GM19324 (cell line): ENCODE results near the gene DNAH12.
"Not testable (repeated sequence)": the region's sequence is repeated elsewhere in the genome, so short reads cannot be mapped to it uniquely, and the experiment has no call there.

Experiments
- ATAC-seq: cut with Tn5 transposase; IDR thresholded peaks from one replicate; pipeline ENCODE4 v1.9.1; 2021; ENCODE audit warnings: mild to moderate bottlenecking, moderate library complexity; ENCODE audit not compliant: unreplicated experiment, low FRiP score

The DNAH12 gene

DNA sequence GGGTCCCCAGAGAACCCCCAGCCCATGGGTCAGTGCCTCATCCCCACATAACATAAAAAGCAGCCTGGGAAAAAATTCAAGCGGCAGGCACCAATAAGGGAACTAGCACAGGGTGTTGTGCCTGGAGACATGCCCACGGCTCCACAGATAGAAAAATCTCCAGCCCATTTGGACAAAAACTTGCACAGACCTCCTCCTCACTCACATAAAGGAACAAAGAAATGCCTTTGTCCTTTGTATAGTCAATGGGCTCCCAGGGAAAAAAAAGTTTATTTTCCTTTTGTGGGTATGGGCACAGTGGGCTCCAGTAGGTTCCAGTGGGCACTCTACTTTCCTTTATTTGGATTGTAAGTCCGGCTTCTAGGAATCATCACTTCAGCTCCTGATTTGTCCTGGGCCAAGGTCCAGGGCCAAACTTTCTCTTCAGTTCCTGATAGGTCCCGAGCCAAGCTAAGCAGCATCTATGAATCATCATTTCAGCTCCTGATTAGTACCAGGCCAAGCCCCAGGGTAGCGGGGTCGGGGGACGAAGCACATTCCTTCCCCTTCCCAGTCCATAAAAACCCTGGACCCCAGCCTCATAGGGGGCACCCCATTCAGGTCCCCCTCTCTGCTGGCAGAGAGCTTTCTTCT lies 1.6 kb upstream of the DNAH12 start:
- no peak for ATAC-seq

DNA sequence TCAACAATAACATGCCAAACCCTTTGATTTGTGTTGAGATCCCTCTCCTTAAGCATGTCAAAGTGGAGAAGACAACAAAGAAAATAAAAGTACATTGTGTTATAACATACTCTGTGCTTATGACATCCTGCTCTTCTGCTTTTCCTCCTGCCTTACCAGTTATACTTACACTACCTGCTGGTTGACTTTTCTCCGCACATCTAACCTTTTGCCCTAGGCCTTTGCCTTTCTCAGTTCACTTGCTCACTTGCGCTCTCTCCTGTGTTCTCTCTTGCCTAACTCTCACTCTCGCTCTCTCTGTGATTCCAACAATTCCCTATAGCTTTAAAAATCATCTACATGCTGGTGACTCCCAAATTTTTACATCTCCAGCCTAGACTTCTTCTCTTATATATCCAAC lies 5.7 kb downstream of the DNAH12 start:
- no peak for ATAC-seq

DNA sequence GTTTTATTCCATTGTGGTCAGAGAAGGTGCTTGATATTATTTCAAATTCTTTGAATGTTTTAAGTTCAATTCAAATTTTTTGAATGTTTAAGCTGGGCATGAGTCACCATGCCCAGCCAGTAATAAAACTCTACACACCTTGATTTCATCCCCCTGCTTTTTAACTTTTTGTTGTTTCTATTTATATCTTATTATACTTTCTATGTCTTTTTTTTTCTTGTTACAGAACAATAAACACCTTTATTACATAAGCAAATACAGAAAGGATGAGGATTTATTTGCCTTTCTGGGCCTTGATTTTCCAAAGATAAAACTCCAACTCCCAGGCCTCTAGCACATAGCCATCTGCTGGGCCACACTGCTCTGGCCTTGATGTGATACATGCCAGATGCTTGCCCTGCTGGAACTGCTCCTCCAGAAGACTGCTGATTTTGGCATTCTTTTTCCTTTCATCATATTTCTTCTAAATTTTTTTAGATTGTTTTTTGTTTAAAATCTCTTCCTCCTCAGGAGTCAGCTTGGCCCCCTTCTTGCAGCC lies 14.0 kb downstream of the DNAH12 start:
- ATAC-seq, result no peak

DNA sequence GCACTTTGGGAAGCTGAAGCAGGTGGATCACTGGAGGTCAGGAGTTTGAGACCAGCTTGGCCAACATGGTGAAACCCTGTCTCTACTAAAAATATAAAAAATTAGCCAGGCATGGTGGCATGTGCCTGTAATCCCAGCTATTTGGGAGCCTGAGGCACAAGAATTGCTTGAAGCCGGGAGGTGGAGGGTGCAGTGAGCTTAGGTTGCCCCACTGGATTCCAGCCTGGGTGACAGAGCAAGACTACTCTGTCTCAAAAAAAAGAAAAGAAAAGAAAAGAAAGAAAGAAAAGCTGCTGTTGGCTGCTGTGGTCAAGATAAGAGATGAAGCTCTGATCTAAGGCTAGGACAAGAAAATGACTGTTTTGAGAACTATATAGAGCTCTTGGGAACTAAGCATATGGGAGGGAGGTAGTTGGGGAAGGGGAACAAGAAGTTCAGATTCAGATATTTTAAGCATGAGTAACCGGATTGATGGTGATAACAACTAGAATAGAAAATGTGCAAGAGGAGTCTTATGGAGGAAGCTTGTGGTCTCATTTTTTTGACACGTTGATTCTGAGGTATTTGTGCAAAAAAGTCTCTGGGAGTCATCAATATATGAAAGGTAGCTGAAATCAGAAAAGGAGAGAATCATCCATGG lies 25.7 kb downstream of the DNAH12 start:
- no peak for ATAC-seq

DNA sequence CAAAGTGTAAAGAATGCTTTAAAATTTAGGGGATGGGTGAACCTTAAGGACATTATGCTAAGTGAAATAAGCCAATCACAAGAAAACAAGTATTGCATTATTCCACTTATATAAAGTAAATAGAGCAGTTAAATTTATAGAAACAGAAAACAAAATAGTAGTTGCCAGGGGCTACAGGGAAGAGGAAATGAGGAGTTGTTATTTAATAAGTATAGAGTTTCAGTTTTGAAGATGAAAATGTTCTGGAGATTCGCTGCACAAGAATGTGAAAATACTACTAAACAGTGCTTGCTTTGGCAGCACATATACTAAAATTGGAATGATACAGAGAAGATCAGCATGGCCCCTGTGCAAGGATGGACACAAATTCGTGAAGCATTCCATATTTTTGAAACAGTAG lies 32.0 kb downstream of the DNAH12 start:
- ATAC-seq, result no peak

DNA sequence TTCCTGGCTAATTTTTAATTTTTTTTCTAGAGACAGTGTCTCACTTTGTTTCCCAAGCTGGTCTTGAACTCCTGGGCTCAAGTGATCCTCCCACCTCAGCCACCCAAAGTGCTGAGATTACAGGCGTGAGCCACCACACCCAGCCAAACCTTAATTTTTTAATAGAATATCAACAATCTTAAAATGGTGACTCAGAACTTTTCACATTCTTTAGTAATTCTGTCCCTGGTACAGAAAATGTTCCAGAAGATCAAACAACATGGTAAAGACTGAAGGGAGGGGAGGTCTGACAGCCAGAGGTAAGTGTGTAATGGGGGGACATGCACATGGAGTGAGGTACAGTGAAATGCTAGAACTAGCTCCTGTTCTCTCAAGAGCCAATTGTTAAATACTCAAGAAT lies 38.2 kb downstream of the DNAH12 start:
- ATAC-seq, result no peak

DNA sequence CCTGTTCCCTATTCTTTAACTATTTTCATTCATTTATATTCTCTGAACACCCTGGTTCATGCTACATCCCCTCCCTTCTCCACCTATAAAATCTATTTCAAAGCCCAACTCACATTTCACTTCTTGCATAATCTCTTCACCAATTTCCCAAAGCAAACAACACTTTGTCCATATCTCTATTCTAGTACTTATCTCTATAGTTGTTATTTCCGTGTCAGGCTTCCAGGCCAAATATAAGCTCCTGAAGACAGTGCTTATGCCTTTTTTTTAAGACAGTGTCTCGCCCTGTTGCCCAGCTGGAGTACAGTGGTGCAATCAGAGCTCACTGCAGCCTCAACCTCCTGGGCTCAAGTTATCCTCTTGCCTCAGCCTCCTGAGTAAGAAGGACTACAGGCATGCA lies 43.6 kb downstream of the DNAH12 start:
- no peak for ATAC-seq

DNA sequence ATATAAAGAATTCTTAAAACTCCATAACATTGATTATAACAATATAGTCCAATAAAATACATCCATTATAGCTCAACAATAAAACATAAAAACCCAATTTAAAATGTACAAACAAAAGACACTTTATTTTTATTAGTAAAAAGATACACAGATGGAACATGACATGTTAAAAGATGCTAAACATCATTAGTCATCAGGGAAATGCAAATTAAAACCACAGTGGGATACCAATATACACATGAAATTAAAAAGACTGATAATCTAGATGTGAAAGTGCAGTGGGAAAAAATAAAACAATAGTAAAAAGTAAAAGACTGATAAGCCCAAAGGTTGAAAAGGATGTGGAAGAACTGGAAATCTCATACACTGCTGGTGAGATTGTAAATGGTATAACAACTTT lies 46.2 kb downstream of the DNAH12 start:
- ATAC-seq, result no peak

DNA sequence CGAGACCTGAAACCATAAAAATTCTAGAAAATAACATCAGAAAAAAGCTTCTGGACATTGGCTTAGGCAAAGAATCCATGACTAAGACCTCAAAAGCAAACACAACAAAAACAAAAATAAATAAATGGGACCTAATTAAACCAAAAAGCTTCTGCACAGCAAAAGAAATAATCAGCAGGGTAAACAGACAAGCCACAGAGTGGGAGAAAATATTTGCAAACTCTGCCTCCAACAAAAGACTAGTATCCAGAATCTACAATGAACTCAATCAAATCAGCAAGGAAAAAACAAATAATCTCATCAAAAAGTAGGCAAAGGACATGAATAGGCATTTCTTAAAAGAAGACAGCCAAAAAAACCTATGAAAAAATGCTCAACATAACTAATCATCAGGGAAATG lies 59.6 kb downstream of the DNAH12 start:
- no peak for ATAC-seq

DNA sequence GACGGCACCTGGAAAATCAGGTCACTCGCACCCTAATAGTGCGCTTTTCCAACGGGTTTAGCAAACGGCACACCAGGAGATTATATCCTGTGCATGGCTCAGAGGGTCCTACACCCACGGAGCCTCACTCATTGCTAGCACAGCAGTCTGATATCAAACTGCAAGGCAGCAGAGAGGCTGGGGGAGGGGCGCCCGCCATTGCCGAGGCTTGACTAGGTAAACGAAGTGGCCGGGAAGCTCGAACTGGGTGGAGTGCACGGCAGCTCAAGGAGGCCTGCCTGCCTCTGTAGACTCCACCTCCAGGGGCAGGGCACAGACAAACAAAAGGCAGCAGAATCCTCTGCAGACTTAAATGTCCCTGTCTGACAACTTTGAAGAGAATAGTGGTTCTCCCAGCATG lies 67.0 kb downstream of the DNAH12 start:
- not testable (repeated sequence) for ATAC-seq

DNA sequence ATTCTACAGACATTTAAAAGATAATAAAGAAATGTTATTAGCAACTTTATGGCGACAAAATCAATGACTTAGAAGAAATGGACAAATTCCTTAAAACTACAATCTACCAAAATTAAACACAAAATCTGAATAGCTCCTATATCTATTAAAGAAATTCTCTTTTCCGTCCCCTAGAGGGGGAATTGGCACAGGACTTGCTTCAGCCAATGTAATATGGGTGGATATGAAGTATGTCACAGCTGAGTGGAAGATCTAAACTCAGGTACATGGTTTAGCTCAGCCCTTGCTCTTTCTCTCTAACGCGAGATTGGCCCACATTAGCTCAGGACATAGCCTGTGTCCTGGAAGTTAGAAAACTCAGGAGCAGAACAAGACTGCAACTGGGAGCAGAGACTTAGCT lies 79.3 kb downstream of the DNAH12 start:
- ATAC-seq, result no peak

DNA sequence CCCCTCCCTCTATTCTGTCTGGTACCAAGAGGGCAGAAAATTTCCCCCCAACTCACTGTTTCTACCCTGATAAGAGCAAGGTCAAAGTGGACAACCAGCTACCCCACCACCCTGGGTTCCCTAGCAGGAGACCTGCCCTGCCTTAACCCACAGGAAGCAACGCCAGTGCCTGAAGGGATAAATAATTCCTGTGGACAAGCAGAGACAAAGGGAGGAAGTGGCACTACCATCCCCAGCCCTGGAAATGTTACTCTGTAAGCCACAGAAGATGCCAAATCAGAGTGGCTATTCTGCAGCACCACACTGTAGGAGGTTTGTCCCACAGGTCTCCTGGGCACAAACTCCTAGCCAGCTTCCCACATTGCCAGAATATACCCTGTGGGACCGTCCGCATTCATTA lies 80.1 kb downstream of the DNAH12 start:
- no peak for ATAC-seq

DNA sequence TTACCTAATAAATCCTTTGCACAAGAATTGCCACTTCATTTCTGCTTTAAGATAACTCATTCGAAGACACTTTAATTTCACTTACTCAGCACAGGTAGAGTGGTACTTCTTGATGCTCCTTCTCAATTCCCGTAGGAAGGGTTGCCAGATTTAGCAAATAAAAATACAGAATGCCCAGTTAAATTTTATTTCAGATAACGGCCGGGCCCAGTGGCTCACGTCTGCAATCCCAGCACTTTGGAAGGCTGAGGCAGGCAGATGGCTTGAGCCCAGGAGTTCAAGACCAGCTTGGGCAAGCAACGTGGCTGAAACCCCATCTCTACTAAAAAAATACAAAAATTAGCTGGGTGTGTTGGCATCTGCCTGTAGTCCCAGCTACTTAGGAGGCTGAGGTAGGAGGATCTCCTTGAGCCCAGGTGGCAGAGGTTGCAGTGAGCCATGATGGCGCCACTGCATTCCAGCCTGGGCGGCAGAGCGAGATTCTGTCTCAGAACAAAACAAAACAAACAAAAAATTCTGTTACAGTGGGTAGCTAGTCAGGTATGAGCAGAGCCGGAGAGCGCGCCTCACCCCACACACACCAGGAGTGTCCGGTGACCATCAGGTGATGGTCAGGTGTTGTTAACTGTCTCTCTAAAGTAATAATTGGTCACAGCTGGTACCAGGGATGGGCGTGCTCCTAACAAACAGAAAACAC lies 92.8 kb downstream of the DNAH12 start:
- no peak for ATAC-seq

DNA sequence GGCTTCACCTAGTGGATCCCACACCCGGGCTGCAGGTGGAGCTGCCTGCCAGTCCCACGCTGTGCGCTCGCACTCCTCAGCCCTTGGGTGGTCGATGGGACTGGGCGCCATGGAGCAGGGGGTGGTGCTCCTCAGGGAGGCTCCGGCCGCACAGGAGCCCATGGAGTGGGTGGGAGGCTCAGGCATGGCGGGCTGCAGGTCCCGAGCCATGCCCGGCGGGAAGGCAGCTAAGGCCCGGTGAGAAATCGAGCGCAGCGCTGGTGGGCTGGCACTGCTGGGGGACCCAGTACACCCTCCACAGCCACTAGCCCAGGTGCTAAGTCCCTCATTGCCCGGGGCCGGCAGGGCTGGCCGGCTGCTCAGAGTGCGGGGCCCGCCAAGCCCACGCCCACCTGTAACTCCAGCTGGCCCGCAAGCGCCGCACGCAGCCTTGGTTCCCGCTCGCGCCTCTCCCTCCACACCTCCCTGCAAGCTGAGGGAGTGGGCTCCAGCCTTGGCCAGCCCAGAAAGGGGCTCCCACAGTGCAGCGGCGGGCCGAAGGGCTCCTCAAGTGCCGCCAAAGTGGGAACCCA lies 94.8 kb downstream of the DNAH12 start:
- ATAC-seq, result not testable (repeated sequence)

DNA sequence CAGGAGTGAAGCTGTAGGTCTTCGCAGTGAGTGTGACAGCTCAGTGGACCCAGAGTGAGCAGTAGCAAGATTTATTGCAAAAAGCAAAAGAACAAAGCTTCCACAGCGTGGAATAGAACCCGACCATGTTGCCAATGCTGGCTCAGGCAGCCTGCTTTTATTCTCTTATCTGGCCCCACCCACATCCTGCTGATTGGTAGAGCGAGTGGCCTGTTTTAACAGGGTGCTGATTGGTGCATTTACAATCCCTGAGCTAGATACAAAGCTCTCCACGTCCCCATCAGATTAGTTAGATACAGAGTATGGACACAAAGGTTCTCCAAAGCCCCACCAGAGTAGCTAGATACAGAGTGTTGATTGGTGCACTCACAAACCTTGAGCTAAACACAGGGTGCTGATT lies 95.7 kb downstream of the DNAH12 start:
- ATAC-seq, result not testable (repeated sequence)

DNA sequence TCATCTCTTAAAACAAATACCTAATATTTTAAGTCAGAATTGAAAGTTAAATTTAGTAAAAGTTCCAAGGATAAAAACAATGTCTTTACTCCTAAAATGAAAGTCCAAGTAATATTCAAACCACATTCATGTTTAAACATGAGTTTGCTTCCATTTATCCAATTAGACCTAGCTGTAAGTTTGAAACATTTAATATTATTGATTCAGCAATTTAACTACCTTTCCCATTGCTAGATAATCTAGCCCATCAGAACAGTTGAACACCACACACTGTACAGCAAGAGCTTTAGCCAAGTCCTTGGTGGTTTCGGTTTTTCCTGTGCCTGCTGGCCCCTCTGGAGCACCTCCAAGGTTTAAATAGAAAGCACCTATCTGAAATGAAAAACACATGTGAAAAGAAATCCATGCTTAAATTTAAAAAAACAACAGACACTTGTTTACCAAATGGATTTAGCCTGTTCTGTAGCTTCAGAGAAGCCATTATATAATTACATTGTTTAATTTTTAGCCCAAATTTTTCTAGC lies 97.8 kb downstream of the DNAH12 start:
- ATAC-seq, result no peak

DNA sequence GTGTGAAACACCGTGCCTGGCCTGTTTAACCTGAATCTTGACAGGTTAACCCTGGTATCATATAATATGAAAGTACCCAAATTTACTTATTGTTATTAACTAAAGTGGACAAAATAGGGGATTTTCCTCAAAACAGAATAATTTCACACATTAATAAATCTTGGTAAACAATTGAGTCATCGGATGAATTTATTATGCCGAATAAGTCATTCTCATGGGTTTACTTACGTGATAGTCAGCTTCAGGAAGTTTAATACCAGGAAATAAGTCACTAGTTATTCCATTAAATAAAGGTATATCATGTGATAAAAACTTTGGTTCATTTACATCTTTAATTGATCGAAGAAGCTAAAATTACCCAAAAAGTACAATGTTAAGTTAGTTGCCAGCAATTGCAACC lies 99.7 kb downstream of the DNAH12 start:
- no peak for ATAC-seq

DNA sequence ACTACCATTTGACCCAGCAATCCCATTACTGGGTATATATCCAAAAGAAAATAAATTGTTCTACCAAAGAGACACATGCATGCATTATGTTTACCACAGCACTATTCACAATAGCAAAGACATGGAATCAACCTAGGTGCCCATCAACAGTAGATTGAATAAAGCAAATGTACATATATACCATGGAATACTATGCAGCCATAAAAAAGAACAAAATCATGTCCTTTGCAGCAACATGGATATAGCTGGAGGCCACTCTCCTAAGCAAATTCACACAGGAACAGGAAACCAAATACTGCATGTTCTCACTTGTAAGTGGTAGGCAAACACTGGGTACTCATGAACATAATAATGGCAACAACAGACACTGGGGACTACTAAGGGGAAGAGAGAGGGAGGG lies 104.0 kb downstream of the DNAH12 start:
- ATAC-seq, result not testable (repeated sequence)

DNA sequence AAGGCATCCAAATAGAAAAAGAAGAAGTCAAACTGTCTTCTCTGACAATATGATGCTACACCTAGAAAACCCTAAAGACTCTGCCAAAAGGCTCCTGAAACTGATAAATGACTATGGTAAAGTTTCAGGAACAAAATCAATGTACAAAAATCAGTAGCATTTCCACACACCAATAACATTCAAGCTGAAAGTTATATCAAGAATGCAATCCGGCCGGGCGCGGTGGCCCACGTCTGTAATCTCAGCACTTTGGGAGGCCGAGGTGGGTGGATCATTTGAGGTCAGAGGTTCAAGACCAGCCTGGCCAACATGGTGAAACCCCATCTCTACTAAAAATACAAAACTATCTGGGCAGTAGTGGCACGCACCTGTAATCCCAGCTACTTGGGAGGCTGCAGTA lies 105.7 kb downstream of the DNAH12 start:
- ATAC-seq, result not testable (repeated sequence)

DNA sequence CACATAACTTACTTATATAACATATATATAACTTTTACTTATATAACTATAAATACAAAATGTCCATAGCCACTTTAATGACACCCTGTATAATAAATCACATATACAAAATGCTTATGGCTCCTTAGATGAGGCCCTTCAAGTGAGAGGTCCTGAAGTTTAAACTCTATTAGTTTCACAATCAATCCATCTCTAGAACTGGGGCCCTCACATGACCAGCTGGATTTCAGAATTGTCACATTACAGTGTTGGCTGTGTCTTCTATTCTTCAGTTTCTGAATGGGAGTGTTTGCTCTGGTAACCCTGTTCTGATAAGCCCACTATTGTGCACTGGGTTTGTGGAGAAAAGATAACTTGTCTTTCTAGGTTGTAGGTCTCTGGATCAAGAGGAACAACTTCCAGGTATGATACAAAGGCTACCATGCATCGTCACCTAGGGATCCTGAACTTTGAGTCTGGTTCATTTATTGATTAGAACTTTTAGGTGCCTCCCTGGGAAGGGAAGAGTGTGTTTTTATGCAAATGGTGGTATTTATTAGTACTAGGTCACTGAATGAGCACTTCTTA lies 107.9 kb downstream of the DNAH12 start:
- no peak for ATAC-seq

DNA sequence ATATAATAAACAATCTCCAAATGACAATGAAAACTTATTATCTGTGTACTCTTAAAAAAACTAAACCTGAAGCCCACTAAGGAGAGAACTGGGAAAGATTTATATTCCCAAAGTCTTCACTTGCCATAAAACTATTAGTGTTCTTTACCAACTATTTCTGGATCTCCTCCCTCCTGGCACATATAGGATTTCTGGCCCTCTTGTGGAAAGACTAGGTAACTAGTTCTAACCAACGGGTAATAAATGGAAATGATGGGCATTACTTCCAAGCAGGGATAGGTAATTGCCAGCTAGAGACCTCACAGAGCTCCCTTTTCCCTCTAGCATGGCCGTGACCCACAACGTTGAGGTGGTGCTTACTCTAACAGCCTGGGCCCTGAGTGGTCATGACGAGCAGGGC lies 110.1 kb downstream of the DNAH12 start:
- ATAC-seq, result no peak
